H1 (cell line): ENCODE results near the gene SPG7. TPM values are rescaled to one million over a fixed set of nuclear protein-coding genes. Genes with fewer than 3 reads are reported as not detected.

ENCODE experiments used
- CTCF ChIA-PET: fragments of 300-600 bp; sonication (Branson Sonifier 250); formaldehyde crosslinking; loops from one replicate; lab custom pipeline; 2021; ENCODE audit not compliant: partially characterized antibody; lab: Charles Lee
- POLR2A ChIA-PET: fragments of 300-600 bp; sonication (Branson Sonifier 250); formaldehyde crosslinking; loops from one replicate; lab custom pipeline; 2021; ENCODE audit warnings: inconsistent platforms; ENCODE audit not compliant: partially characterized antibody; lab: Charles Lee
- DNase-seq, 2 experiments: peaks; one replicate each; pipeline versions ENCODE4 v3.0.0 to v3.0.0-alpha.2; 2010 to 2022; ENCODE audit warnings: low spot score in 2 of 2, low read depth in 1 of 2, mixed read lengths in 1 of 2
- FAIRE-seq: peaks from 2 replicates; lab custom pipeline; 2011; peaks lifted over from hg19 to GRCh38; lab: Jason Lieb, UNC
- H2AFZ ChIP-seq: 2 replicates; pipeline ENCODE4 v1.8.1; 2012; ENCODE audit warnings: low read length, inconsistent platforms
- H2AK5ac ChIP-seq: 2 replicates; pipeline ENCODE4 v1.6.1; 2013; ENCODE audit warnings: low read depth, low read length
- H2BK120ac ChIP-seq: replicated peaks from 2 replicates; pipeline ENCODE3; 2013; ENCODE audit warnings: low read depth, low read length, inconsistent platforms
- H2BK12ac ChIP-seq: 2 replicates; pipeline ENCODE4 v1.6.1; 2013; ENCODE audit warnings: low read depth, low read length
- H2BK15ac ChIP-seq: 2 replicates; pipeline ENCODE4 v1.6.1; 2013; ENCODE audit warnings: low read length
- H2BK20ac ChIP-seq: 2 replicates; pipeline ENCODE4 v1.6.1; 2013; ENCODE audit warnings: low read length
- H2BK5ac ChIP-seq: 2 replicates; pipeline ENCODE4 v1.6.1; 2013; ENCODE audit warnings: low read depth, low read length
- H3K14ac ChIP-seq: 2 replicates; pipeline ENCODE4 v1.6.1; 2013; ENCODE audit warnings: inconsistent platforms; ENCODE audit not compliant: insufficient read length
- H3K18ac ChIP-seq: 2 replicates; pipeline ENCODE4 v1.6.1; 2013; ENCODE audit warnings: low read length; ENCODE audit errors: extremely low read depth
- H3K23ac ChIP-seq: 2 replicates; pipeline ENCODE4 v1.6.1; 2013; ENCODE audit warnings: inconsistent platforms; ENCODE audit not compliant: insufficient read length
- H3K23me2 ChIP-seq: 2 replicates; pipeline ENCODE4 v1.6.1; 2013; ENCODE audit warnings: low read depth, low read length
- H3K27ac ChIP-seq: 2 replicates; pipeline ENCODE4 v1.6.1; 2011; ENCODE audit warnings: low read depth, low read length, inconsistent platforms
- H3K27me3 ChIP-seq, 4 experiments: replicated peaks in 1 of 4; 1 replicate in 1 of 4; 2 replicates in 3 of 4; pipeline versions ENCODE4 v1.6.1 to v1.8.1; 2011 to 2013; ENCODE audit warnings: low read length in 3 of 4, mild to moderate bottlenecking in 3 of 4, inconsistent platforms in 2 of 4, mixed read lengths in 2 of 4, moderate library complexity in 1 of 4; ENCODE audit not compliant: control insufficient read depth in 3 of 4, insufficient read depth in 3 of 4; ENCODE audit errors: extremely low read depth in 1 of 4
- H3K36me3 ChIP-seq, 4 experiments: 2 replicates each; pipeline versions ENCODE4 v1.6.1 to v1.8.1; 2011 to 2013; ENCODE audit warnings: mild to moderate bottlenecking in 4 of 4, low read length in 3 of 4, moderate library complexity in 2 of 4, control low read depth in 1 of 4, inconsistent platforms in 1 of 4; ENCODE audit not compliant: insufficient read depth in 4 of 4, control insufficient read depth in 2 of 4
- H3K4ac ChIP-seq: replicated peaks from 2 replicates; pipeline ENCODE3; 2013; ENCODE audit warnings: low read length, low read depth, mixed read lengths, inconsistent platforms; ENCODE audit not compliant: insufficient read length
- H3K4me1 ChIP-seq, 4 experiments: replicated peaks in 1 of 4; 1 replicate in 1 of 4; 2 replicates in 3 of 4; pipeline versions ENCODE4 v1.6.1 to v1.8.1; 2011 to 2013; ENCODE audit warnings: low read length in 3 of 4, inconsistent platforms in 2 of 4, mixed read lengths in 1 of 4; ENCODE audit not compliant: insufficient read depth in 4 of 4, control insufficient read depth in 3 of 4
- H3K4me2 ChIP-seq, 2 experiments: 2 replicates each; pipeline versions ENCODE4 v1.6.1 to v1.8.1; 2011 to 2013; ENCODE audit warnings: low read depth in 2 of 2, low read length in 2 of 2, control low read depth in 1 of 2, inconsistent platforms in 1 of 2, mild to moderate bottlenecking in 1 of 2; ENCODE audit not compliant: insufficient read depth in 1 of 2
- H3K4me3 ChIP-seq, 4 experiments: fragments of 200-600, 300-600 bp in 1 of 4; sonication (generic), shearing (Covaris generic), sonication (Bioruptor Twin) in 1 of 4; 2 replicates each; pipeline versions ENCODE4 v1.5.1 to v1.8.1; 2011 to 2016; ENCODE audit warnings: low read length in 4 of 4, low read depth in 3 of 4, control low read depth in 2 of 4, inconsistent platforms in 2 of 4, mild to moderate bottlenecking in 2 of 4, mixed read lengths in 1 of 4, moderate library complexity in 1 of 4; ENCODE audit not compliant: insufficient read depth in 2 of 4; ENCODE audit errors: extremely low read depth in 1 of 4
- H3K56ac ChIP-seq: replicated peaks from 2 replicates; pipeline ENCODE3; 2013; ENCODE audit warnings: low read depth, mild to moderate bottlenecking, mixed read lengths, low read length, inconsistent platforms; ENCODE audit not compliant: insufficient read length
- H3K79me1 ChIP-seq: 2 replicates; pipeline ENCODE4 v1.6.1; 2013; ENCODE audit warnings: low read depth, low read length, control low read depth
- H3K79me2 ChIP-seq, 2 experiments: 2 replicates each; pipeline versions ENCODE4 v1.6.1 to v1.8.1; 2012 to 2013; ENCODE audit warnings: low read length in 2 of 2, mild to moderate bottlenecking in 2 of 2, inconsistent platforms in 1 of 2; ENCODE audit not compliant: insufficient read depth in 2 of 2, control insufficient read depth in 1 of 2
- H3K9ac ChIP-seq, 4 experiments: replicated peaks in 1 of 4; 1 replicate in 1 of 4; 2 replicates in 3 of 4; pipeline versions ENCODE4 v1.6.1 to v1.8.1; 2011 to 2013; ENCODE audit warnings: low read depth in 3 of 4, low read length in 3 of 4, control low read depth in 2 of 4, mild to moderate bottlenecking in 2 of 4, moderate library complexity in 2 of 4, inconsistent platforms in 1 of 4; ENCODE audit errors: extremely low read depth in 1 of 4
- H3K9me3 ChIP-seq, 2 experiments: 2 replicates each; pipeline versions ENCODE4 v1.6.1 to v1.8.1; 2012 to 2013; ENCODE audit warnings: mild to moderate bottlenecking in 2 of 2, moderate library complexity in 2 of 2, control low read depth in 1 of 2, inconsistent platforms in 1 of 2, low read depth in 1 of 2, low read length in 1 of 2, mixed read lengths in 1 of 2; ENCODE audit not compliant: insufficient read depth in 2 of 2
- H4K20me1 ChIP-seq, 2 experiments: replicated peaks in 1 of 2; 2 replicates each; pipeline versions ENCODE3 to v1.8.1; 2011 to 2013; ENCODE audit warnings: inconsistent platforms in 2 of 2, low read length in 2 of 2, mild to moderate bottlenecking in 1 of 2; ENCODE audit not compliant: insufficient read depth in 2 of 2, control insufficient read depth in 1 of 2
- H4K5ac ChIP-seq: 2 replicates; pipeline ENCODE4 v1.6.1; 2013; ENCODE audit warnings: low read length, low read depth, mixed read lengths, inconsistent platforms; ENCODE audit not compliant: insufficient read length
- H4K8ac ChIP-seq: 2 replicates; pipeline ENCODE4 v1.8.0; 2013; ENCODE audit warnings: mild to moderate bottlenecking, moderate library complexity, low read length, inconsistent platforms; ENCODE audit not compliant: insufficient read depth; ENCODE audit errors: extremely low read depth
- H4K91ac ChIP-seq: replicated peaks from 2 replicates; pipeline ENCODE3; 2013; ENCODE audit warnings: low read length, mixed read lengths, inconsistent platforms; ENCODE audit not compliant: insufficient read length
- BRCA1 ChIP-seq: IDR thresholded peaks from 2 replicates; pipeline ENCODE4 v1.6.1; 2012; ENCODE audit warnings: low read depth, low read length, improper control_type of control experiment
- CHD2 ChIP-seq: IDR thresholded peaks from 2 replicates; pipeline ENCODE4 v1.6.1; 2012; ENCODE audit warnings: low read length, improper control_type of control experiment
- RAD21 ChIP-seq, 2 experiments: IDR thresholded peaks in 1 of 2; conservative IDR thresholded peaks in 1 of 2; 2 replicates each; pipeline ENCODE4 v1.6.1; 2011; ENCODE audit warnings: low read depth in 2 of 2, low read length in 2 of 2, improper control_type of control experiment in 1 of 2, inconsistent platforms in 1 of 2, mild to moderate bottlenecking in 1 of 2, moderate library complexity in 1 of 2
- TBP ChIP-seq: IDR thresholded peaks from 2 replicates; pipeline ENCODE4 v1.6.1; 2011; ENCODE audit warnings: low read depth, low read length, improper control_type of control experiment
- WGBS, 2 experiments: shearing (Covaris generic) in 1 of 2; methylation state at CpG; one replicate each; pipeline versions ENCODE4 v1.1.6 to v1.1.7; 2013 to 2015; ENCODE audit warnings: low lambda C conversion rate in 2 of 2, mixed read lengths in 2 of 2, inconsistent platforms in 1 of 2, low coverage in 1 of 2, missing lambda C conversion rate in 1 of 2; ENCODE audit not compliant: insufficient replicate concordance in 2 of 2, insufficient coverage in 1 of 2, insufficient read length in 1 of 2; ENCODE audit errors: extremely low coverage in 1 of 2, missing lambda C conversion rate in 1 of 2; 5-methylcytosine and 5-hydroxymethylcytosine counted together
- polyA plus RNA-seq, 7 experiments: library from polyadenylated mRNA; depleted of rRNA in 3 of 7; stranded (reverse) in 5 of 7; unstranded in 2 of 7; fragments of >200 nt in 5 of 7; fragments of 200-250 nt in 2 of 7; gene quantifications; 1 replicate in 5 of 7; 2 replicates in 1 of 7; 4 replicates in 1 of 7; pipeline versions ENCODE4 v1.2.1 to v1.2.3, GENCODE V29; 2011 to 2013; ENCODE audit warnings: missing spikeins in 2 of 7, mixed read lengths in 2 of 7
- total RNA-seq: library from RNA; stranded (reverse); fragmentation: NEBNext Ultra II Directional; extraction: Animal tissue kit (Norgen Biotek cat#: 25700); gene quantifications from 2 replicates; pipeline ENCODE4 v1.2.1, GENCODE V29; 2021

The SPG7 gene
- total and polyA plus RNA-seq, 2 of the 8 experiments (the other 6 are each of a cell fraction or from before 2014, with no cell fraction given) = 72.1 to 113 TPM

- Histone ChIP-seq H3K4ac (no peak overlapping the region), H2BK15ac (no peak overlapping the region), H2AK5ac (no peak overlapping the region), H4K8ac (peak overlapping the region; percentile 68; the same call in 1 of the 2 replicates), H3K27me3 (no peaks in the 10 kb centered on the region), H3K79me1 (no peaks in the 10 kb centered on the region; the same call in 1 of the 2 replicates), H3K4me1 (no peaks in the 10 kb centered on the region), H2BK120ac (no peak overlapping the region), H3K14ac (no peak overlapping the region), H3K9ac (no peak overlapping the region), H2AFZ (no peak overlapping the region), H3K4me3 (no peak overlapping the region), H3K27ac (no peak overlapping the region), H3K18ac (no peak overlapping the region), H2BK5ac (no peak overlapping the region), H4K20me1 (peaks cover 0 to 13% of the 10 kb centered on the region in 2 experiments), H3K4me2 (no peak overlapping the region), H2BK20ac (no peak overlapping the region), H4K5ac (no peak overlapping the region), H3K56ac (no peak overlapping the region), H3K23me2 (no peaks in the 10 kb centered on the region), H3K36me3 (peaks cover 14 to 48% (median 32%) of the 10 kb centered on the region in 4 experiments), H3K9me3 (no peaks in the 10 kb centered on the region), H2BK12ac (no peak overlapping the region), H3K23ac (no peak overlapping the region), H3K79me2 (no peaks in the 10 kb centered on the region), H4K91ac (no peak overlapping the region)
- POLR2A ChIA-PET = interaction anchor here (1.0 to 6.5 kb wide), 5 partner anchors 9 to 276 kb away, joined by 3 to 63 read pairs (median 8); no protein-coding TSS in a partner anchor
- WGBS, 2 experiments = 95% methylated on average over 27 of the region's 28 CpGs; no CpG with 5 or more reads in 1 of the 2 experiments
- no peak for TF ChIP-seq TBP
- TF ChIP-seq BRCA1 = no peak
- TF ChIP-seq RAD21 (IDR thresholded peaks at IDR 0.05 in 1 of 2, conservative IDR thresholded peaks at IDR 0.05 in 1 of 2; ENCODE audit: low read depth in 2 of 2, low read length in 2 of 2) = peak in 1 of 2 experiments; percentile 12; a peak in 1 of 4 replicates
- no peak for TF ChIP-seq CHD2
- DNase-seq (no peak), FAIRE-seq (no peak)
- CTCF ChIA-PET = interaction anchor here (1.0 to 2.5 kb wide), 7 partner anchors 10 to 101 kb away, joined by 3 to 15 read pairs (median 4); no protein-coding TSS in a partner anchor
Measured at GRCh38 chr16:89548344-89549006, 40.3 kb downstream of the SPG7 start.
